T-helper 1 cell treated with Interleukin-12 subunit alpha and Interleukin-12 subunit beta and Interleukin-4 antibody, amounts not matched to agents 30 ng/mL and 1 ng/mL, for 36 hours (primary cell): ENCODE data around the gene C5orf47. TPM values are rescaled to one million over a fixed set of nuclear protein-coding genes. Genes with fewer than 3 reads are reported as not detected.
"Not testable (repeated sequence)": the region's sequence is repeated elsewhere in the genome, so short reads cannot be mapped to it uniquely, and the experiment has no call there.

ENCODE experiments used
- intact Hi-C: fragments of 100-400 bp; cut with micrococcal nuclease; formaldehyde crosslinking; loops from one replicate; pipeline ENCODE4 v1.15.1; 2024
- total RNA-seq: library from RNA; stranded (reverse); gene quantifications from 2 replicates; pipeline ENCODE4 v1.2.3, GENCODE V29; 2022

Gene C5orf47
- total RNA-seq, 1 donor from 2014 or later = not detected

- intact Hi-C loops = loop anchor here (5.0 kb wide), 2 partner anchors 189 to 519 kb away; no protein-coding TSS in a partner anchor
Measured at GRCh38 chr5:173970878-173971650, 17.9 kb upstream of the C5orf47 start.

DNA sequence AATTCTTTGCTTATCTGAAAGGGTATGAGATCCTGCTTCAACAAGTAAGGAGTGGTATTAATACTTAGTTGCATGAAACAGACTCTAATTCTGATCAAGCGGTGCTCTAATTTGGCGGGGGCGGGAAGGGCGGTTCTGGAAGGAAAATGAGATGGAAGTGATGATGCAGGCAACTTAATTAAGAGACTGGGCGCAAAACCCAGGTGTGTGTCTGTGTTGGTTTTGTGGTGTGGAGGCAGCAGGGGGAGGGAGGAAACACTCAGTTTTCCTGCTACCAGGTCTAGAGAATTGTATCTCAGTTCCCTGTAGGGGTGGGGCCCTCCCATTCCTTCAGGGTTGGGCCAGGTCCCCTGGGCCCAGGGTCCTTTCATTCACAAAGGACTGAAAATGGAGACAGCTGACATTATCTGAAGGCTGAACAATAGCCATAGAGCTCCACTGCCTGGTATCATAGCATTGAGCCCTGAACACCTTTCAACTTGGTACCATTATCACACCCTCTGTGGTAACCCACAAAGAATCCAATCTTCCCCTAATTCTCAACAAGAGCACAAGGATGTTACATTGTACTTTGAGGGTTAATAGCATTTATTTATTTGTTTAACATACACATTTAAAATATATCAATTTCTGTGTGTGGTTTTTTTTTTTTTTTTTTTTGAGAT lies 17.2 kb upstream of the C5orf47 start:
- intact Hi-C loops = loop anchor here (5.0 kb wide), 2 partner anchors 190 to 520 kb away; no protein-coding TSS in a partner anchor

- intact Hi-C loops = loop anchor here (5.0 kb wide), 2 partner anchors 190 to 520 kb away; no protein-coding TSS in a partner anchor
Measured at GRCh38 chr5:173972607-173972924, 16.4 kb upstream of the C5orf47 start.

DNA sequence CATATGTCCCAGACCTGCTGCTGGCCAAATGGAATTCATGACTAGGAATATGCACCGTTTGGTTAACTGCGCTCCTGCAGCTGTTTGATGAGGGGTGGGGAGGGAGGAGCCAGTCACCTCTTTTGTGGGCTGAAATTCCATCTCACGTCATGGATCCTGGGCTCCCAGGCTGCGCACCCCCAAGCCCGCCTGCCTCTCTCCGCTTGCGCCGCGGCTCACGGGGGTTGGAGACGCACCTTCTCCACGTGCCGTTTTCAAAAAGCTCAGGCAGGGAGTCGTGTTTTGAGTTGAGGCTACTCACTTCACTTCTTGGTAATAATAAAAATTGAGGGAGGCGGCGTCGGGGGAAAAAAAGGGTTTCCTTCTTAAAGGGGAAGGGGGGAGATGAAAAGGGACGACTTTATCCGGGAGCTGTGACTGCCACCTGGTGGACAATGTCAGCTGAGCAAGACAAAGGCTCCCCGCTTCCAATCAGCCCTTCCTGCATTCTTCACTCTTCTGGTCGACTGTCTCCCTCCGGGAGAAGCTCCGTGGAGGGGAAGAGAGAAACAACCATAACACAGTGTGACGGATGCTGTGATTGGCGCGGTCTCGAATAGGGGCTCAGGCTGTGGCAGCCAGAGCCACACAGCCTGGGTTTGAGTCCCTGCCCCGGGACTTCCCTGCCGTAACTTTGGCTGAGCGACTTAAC lies 15.9 kb upstream of the C5orf47 start:
- intact Hi-C loops = loop anchor here (1.0 to 5.0 kb wide), 7 partner anchors 55 to 521 kb away; partner anchors contain the start of gene CPEB4

- intact Hi-C loops = loop anchor here (1.0 to 5.0 kb wide), 7 partner anchors 55 to 521 kb away; partner anchors contain the start of gene CPEB4
Measured at GRCh38 chr5:173973616-173973969, 15.4 kb upstream of the C5orf47 start.

DNA sequence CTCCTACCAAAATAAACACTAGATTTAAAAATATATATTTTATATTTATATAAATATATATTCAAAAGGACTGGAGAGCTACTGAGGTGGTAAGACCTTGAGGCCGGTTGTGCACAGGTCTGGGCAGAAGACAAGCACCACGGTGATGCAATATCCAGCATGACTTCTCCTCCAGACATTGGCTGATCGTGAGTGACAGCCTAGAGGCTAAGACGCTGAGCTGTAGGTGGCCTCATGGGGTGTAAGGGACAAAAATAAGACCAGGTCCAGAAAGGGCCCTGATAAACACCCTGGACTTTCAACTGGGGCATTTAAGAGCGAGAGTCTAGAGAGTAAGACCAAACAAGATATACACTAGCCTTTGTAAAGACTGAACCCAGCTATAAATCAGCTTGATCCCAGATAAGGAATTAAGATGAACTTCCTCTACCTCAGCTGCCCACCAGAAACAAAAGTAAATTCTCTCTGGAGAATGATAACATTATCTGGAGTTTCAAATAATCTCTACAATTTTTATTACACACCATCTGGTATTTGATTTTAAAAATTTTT lies 14.2 kb upstream of the C5orf47 start:
- intact Hi-C loops = loop anchor here (5.0 kb wide), 2 partner anchors 192 to 522 kb away; no protein-coding TSS in a partner anchor

DNA sequence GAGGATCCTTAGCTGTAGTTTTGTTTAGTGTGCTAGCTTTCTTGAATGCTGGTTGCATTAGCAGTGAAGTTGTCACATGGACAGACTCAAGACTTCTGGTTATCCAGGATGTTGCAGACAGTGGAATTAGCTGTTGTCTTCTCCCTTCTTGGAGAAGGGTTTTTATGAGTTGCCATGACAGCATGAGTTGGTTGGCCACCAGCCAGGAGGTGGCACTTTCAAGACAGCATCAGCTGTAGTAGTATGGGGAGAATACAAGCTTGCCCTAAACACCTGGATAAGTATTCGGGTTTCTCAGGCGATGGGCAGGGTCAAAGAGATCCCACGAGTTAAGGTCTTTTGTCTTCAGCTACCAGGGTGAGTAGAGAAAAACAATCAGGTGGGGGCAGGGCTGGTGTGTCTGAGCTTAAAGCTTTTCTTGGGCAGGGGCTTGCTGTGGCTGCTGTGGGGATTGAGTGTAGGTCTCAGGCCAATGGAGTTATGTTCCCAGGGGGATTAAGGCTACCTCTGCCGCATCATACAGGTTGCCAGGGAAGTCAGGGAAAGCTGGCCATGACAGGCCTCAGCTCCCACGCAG lies 7.7 kb upstream of the C5orf47 start:
- intact Hi-C loops = no loop called here

DNA sequence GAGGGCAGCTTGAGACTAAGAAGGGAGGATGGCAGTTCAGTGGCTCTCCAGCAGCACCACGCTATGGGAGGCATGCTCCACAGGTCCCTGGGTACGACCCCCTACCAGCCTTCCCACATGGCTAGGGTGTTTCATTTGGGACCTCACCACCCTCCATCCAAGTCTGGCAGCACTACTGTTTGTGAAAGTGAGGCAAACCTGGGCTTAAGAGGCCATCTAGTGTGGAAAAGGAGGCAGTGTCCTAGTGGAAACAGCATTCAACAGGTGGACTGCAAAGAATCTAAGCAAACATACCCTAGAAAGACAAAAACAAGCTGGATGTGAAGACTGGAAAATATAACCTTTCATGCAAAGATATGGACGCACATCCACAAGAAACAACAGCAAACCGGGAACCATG lies 4.8 kb upstream of the C5orf47 start:
- intact Hi-C loops = no loop called here

DNA sequence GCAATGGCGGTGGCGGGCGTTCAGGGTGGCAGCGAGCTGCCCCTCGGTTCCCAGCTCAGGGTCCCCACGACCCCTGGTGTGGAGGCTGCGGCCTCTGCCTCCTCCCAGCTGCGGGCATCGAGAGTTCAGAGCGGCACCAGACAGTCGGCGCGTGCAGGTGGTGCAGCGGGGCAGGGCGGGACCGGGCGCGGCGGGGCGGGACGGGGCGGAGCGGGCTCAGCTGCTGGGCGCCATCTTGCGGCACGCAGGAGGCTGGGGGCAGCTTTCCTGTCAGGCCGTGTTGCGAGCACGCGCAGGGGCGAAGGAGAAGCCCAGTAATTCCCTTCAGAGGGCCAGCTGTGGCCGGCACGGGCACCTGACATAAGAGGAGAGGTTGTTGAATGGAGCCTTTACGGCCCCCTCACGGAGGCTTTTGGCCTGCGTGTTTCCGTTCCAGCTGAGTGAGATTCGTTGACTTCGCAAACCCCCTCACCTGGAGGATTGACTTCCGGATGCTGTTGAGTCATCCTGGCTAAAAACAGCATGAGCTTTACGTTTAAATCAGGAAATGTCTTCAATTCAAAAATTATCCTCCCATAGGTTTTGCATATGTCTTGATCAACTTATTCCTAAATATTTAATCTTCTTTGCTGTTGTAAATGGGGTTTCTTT lies 587 bp downstream of the C5orf47 start:
- intact Hi-C loops = no loop called here

DNA sequence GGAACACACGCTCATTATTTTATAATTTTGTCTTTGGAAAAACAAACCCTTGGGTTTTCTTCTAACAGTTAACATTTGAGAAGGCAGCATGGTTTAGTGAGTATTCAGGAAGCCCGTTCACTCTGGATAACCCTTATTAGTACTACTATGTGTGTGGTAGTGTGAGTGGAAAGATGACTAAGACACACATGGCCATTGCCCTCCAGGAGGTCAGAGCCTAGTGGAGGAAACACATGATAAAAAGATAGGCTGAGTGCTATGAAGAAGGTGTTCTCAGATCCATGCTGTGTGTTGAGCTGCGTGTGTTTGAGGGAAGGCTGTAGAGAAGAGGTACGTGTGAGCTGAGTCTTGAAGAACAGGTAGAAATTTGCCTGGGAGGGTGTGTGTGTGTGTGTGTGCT lies 8.4 kb downstream of the C5orf47 start:
- intact Hi-C loops = no loop called here

DNA sequence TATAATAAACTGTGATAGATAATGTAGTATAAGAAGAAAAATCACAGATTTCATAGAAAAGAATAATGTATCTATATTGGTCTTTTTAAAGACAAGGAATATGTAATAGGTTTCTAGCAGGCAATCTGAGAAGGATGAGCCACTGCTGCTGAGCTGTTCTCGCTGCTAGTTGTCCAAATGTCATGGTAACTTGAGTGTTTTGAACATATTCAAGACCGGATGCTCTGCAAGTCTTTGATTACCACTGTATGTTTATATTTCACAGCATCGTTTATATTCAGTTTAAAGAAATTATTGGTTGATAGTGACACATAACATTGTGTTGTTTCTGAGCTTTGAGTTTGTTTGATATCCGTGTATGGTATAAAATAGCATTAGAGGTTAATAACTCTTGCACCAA lies 9.6 kb downstream of the C5orf47 start:
- intact Hi-C loops = no loop called here

DNA sequence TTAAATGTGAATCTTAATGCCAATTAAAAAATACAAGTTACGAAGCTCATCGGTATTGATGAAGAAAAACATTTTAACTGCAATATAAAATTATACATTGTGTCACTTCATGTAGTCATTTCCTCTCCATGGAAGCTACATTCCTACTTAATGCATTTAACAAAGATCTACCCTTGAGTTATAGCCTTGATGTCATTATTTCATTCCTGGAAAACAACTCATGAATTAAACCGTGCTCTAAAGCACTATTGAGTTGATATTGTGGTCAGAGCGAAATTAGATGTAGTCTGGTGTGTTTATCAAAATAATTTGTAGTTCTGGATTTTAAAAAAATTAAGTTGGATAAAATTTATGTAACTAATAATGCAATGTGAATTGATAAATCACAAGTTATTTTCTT lies 11.1 kb downstream of the C5orf47 start:
- intact Hi-C loops = no loop called here

- intact Hi-C loops = no loop called here
Measured at GRCh38 chr5:174003795-174004194, 14.8 kb downstream of the C5orf47 start.

DNA sequence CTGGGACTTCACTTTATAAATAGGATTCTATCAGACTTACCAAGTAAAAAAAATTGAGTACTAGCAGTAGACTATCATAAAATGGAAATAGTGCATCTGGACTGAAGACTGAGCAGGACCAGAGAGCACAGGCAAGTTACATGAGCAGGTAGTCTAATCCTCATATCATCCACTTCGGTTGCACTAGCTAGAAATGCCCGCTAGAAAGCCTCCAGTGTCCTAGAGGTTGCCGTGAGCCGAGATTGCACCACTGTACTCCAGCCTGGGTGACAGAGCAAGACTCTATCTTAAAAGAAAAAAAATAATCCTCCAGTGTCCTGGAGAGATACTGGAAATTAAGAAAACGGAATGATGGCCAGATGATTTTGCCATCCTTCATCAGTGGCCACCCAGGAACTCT lies 20.0 kb downstream of the C5orf47 start:
- intact Hi-C loops = no loop called here

- intact Hi-C loops = no loop called here
Measured at GRCh38 chr5:174010365-174010764, 21.4 kb downstream of the C5orf47 start.

DNA sequence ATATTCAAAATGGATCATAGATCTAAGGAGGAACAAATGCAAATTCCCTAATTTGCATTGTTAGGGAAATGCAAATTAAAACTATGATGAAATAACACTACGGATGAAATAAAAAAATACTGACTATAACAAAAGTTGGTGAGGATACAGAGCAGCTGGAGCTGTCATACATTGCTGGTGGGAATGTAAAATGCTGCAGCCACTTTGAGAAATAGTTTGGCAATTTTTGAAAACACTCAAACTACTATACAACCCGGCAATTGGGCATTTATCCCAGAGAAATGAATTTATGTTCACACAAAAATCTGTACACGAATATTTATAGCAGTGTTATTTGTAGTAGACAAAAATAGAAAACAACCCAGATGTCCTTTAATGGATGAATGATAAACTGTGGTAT lies 22.5 kb downstream of the C5orf47 start:
- intact Hi-C loops = no loop called here

- intact Hi-C loops = not testable (repeated sequence)
Measured at GRCh38 chr5:174020069-174020927, 31.3 kb downstream of the C5orf47 start.

- intact Hi-C loops = no loop called here
Measured at GRCh38 chr5:174020928-174021304, 31.9 kb downstream of the C5orf47 start.

GRCh38 chr5:174022384-174023095 lies 33.6 kb downstream of the C5orf47 start:
- intact Hi-C loops = no loop called here
